ENCODE measurements around the gene CAB39.

GRCh38 chr2:230809677-230810251 lies 97.1 kb downstream of the CAB39 start:
- TF ChIP-seq POLR2A (IDR thresholded peaks at IDR 0.05): no peak
- no peak for TF ChIP-seq CTCF (IDR thresholded peaks at IDR 0.05)
